H9 (cell line): ENCODE data around the gene ATXN7. TPM values are rescaled to one million over a fixed set of nuclear protein-coding genes. Genes with fewer than 3 reads are reported as not detected.

Source experiments
- DNase-seq: peaks from one replicate; pipeline ENCODE4 v3.0.0-alpha.2; 2017
- H2AFZ ChIP-seq: one replicate; pipeline ENCODE4 v1.6.1; 2013; ENCODE audit warnings: mild to moderate bottlenecking, low read length, control low read depth, moderate library complexity
- H2AK5ac ChIP-seq: 2 replicates; pipeline ENCODE4 v1.6.1; 2013; ENCODE audit warnings: low read length, control low read depth, mixed read lengths; ENCODE audit not compliant: insufficient read length
- H2BK120ac ChIP-seq: one replicate; pipeline ENCODE4 v1.6.1; 2013; ENCODE audit warnings: low read depth, mild to moderate bottlenecking, low read length, control low read depth, inconsistent platforms; ENCODE audit not compliant: poor library complexity, severe bottlenecking
- H2BK12ac ChIP-seq: 2 replicates; pipeline ENCODE4 v1.6.1; 2013; ENCODE audit warnings: low read length, control low read depth, mixed read lengths, low read depth; ENCODE audit not compliant: insufficient read length
- H2BK15ac ChIP-seq: 2 replicates; pipeline ENCODE4 v1.6.1; 2013; ENCODE audit warnings: low read depth, low read length, control low read depth
- H2BK20ac ChIP-seq: one replicate; pipeline ENCODE4 v1.6.1; 2013; ENCODE audit warnings: low read depth, mild to moderate bottlenecking, low read length, control low read depth, inconsistent platforms; ENCODE audit not compliant: poor library complexity, severe bottlenecking
- H2BK5ac ChIP-seq: 2 replicates; pipeline ENCODE4 v1.6.1; 2013; ENCODE audit warnings: low read length, control low read depth, mixed read lengths; ENCODE audit not compliant: insufficient read length
- H3K14ac ChIP-seq: 2 replicates; pipeline ENCODE4 v1.6.1; 2013; ENCODE audit warnings: low read length, control low read depth; ENCODE audit not compliant: insufficient read depth
- H3K18ac ChIP-seq: 2 replicates; pipeline ENCODE4 v1.6.1; 2013; ENCODE audit warnings: low read depth, mild to moderate bottlenecking, mixed read lengths, low read length, control low read depth; ENCODE audit not compliant: insufficient read length
- H3K23ac ChIP-seq: 2 replicates; pipeline ENCODE4 v1.6.1; 2013; ENCODE audit warnings: low read length, control low read depth, mixed read lengths, low read depth; ENCODE audit not compliant: insufficient read length
- H3K23me2 ChIP-seq: 2 replicates; pipeline ENCODE4 v1.6.1; 2013; ENCODE audit warnings: low read depth, mild to moderate bottlenecking, mixed read lengths, low read length, control low read depth; ENCODE audit not compliant: insufficient read length, poor library complexity, severe bottlenecking
- H3K27ac ChIP-seq: 2 replicates; pipeline ENCODE4 v1.5.1; 2013; ENCODE audit warnings: low read length, control low read depth, mixed read lengths, low read depth; ENCODE audit not compliant: insufficient read length
- H3K27me3 ChIP-seq: 2 replicates; pipeline ENCODE4 v1.6.1; 2013; ENCODE audit warnings: low read length, control low read depth, inconsistent platforms; ENCODE audit not compliant: insufficient read depth
- H3K4ac ChIP-seq: 2 replicates; pipeline ENCODE4 v1.6.1; 2013; ENCODE audit warnings: low read depth, mild to moderate bottlenecking, control low read depth, inconsistent platforms, low read length, moderate library complexity
- H3K4me1 ChIP-seq: 2 replicates; pipeline ENCODE4 v1.6.1; 2013; ENCODE audit warnings: low read length, control low read depth, inconsistent platforms; ENCODE audit not compliant: insufficient read depth
- H3K4me2 ChIP-seq: 2 replicates; pipeline ENCODE4 v1.6.1; 2013; ENCODE audit warnings: low read length, control low read depth, mixed read lengths; ENCODE audit not compliant: insufficient read length, insufficient read depth
- H3K56ac ChIP-seq: 2 replicates; pipeline ENCODE4 v1.6.1; 2013; ENCODE audit warnings: low read depth, mild to moderate bottlenecking, mixed read lengths, low read length, control low read depth; ENCODE audit not compliant: insufficient read length
- H3K79me1 ChIP-seq: 2 replicates; pipeline ENCODE4 v1.6.1; 2013; ENCODE audit warnings: low read depth, mild to moderate bottlenecking, moderate library complexity, low read length, control low read depth, inconsistent platforms; ENCODE audit not compliant: insufficient read depth, poor library complexity, severe bottlenecking
- H3K79me2 ChIP-seq: 2 replicates; pipeline ENCODE4 v1.6.1; 2013; ENCODE audit warnings: low read length, control low read depth, inconsistent platforms; ENCODE audit not compliant: insufficient read depth
- H3K9ac ChIP-seq: 2 replicates; pipeline ENCODE4 v1.6.1; 2013; ENCODE audit warnings: low read length, control low read depth, mixed read lengths; ENCODE audit not compliant: insufficient read length; ENCODE audit errors: extremely low read depth
- H3K9me3 ChIP-seq: one replicate; pipeline ENCODE4 v1.6.1; 2013; ENCODE audit warnings: low read depth, low read length, inconsistent platforms; ENCODE audit not compliant: control insufficient read depth
- H3T11ph ChIP-seq: one replicate; pipeline ENCODE4 v1.6.1; 2013; ENCODE audit warnings: mild to moderate bottlenecking, low read length, control low read depth, inconsistent platforms
- H4K20me1 ChIP-seq: one replicate; pipeline ENCODE4 v1.6.1; 2013; ENCODE audit not compliant: control insufficient read depth, insufficient read length, insufficient read depth
- H4K5ac ChIP-seq: 2 replicates; pipeline ENCODE4 v1.6.1; 2013; ENCODE audit warnings: low read depth, mild to moderate bottlenecking, mixed read lengths, low read length, control low read depth; ENCODE audit not compliant: insufficient read length
- H4K8ac ChIP-seq: replicated peaks from 2 replicates; pipeline ENCODE4 v1.6.1; 2013; ENCODE audit warnings: low read length, control low read depth, mixed read lengths, low read depth; ENCODE audit not compliant: insufficient read length
- H4K91ac ChIP-seq: 2 replicates; pipeline ENCODE4 v1.6.1; 2013; ENCODE audit warnings: low read depth, mild to moderate bottlenecking, moderate library complexity, mixed read lengths, low read length, control low read depth; ENCODE audit not compliant: insufficient read length
- H3K27ac Mint-ChIP-seq, 3 experiments: 2 replicates in 2 of 3; 3 replicates in 1 of 3; pipeline ENCODE4 v1.8.0; 2020 to 2021; ENCODE audit warnings: mixed read lengths in 3 of 3, mild to moderate bottlenecking in 1 of 3, moderate library complexity in 1 of 3
- H3K27me3 Mint-ChIP-seq: 2 replicates; pipeline ENCODE4 v1.8.0; 2021; ENCODE audit warnings: low read depth, mild to moderate bottlenecking, moderate library complexity, mixed read lengths
- H3K36me3 Mint-ChIP-seq, 3 experiments: 2 replicates in 2 of 3; 3 replicates in 1 of 3; pipeline ENCODE4 v1.8.0; 2020 to 2021; ENCODE audit warnings: low read depth in 3 of 3, mixed read lengths in 3 of 3; ENCODE audit not compliant: insufficient read depth in 1 of 3
- H3K4me1 Mint-ChIP-seq, 2 experiments: 2 replicates each; pipeline ENCODE4 v1.8.0; 2020; ENCODE audit warnings: mixed read lengths in 2 of 2
- H3K4me3 Mint-ChIP-seq, 2 experiments: 2 replicates in 1 of 2; 3 replicates in 1 of 2; pipeline ENCODE4 v1.8.0; 2020 to 2021; ENCODE audit warnings: mild to moderate bottlenecking in 2 of 2, mixed read lengths in 2 of 2, moderate library complexity in 1 of 2
- H3K9me3 Mint-ChIP-seq, 2 experiments: 2 replicates in 1 of 2; 3 replicates in 1 of 2; pipeline ENCODE4 v1.8.0; 2020; ENCODE audit warnings: mild to moderate bottlenecking in 2 of 2, mixed read lengths in 2 of 2, moderate library complexity in 1 of 2
- CTCF ChIP-seq: fragments of 200-600 bp; sonication (generic); conservative IDR thresholded peaks from 3 replicates; pipeline ENCODE4 v1.8.0; 2021; ENCODE audit warnings: antibody characterized with exemption, mild to moderate bottlenecking
- WGBS: extraction: QIAGEN DNeasy Blood & Tissue Kit; methylation state at CpG from one replicate; pipeline ENCODE4 v1.1.7; 2013; ENCODE audit warnings: missing lambda C conversion rate, low lambda C conversion rate, mixed read lengths; ENCODE audit not compliant: insufficient read length; ENCODE audit errors: extremely low coverage; 5-methylcytosine and 5-hydroxymethylcytosine counted together
- total RNA-seq: library from RNA; stranded (reverse); gene quantifications from 2 replicates; pipeline ENCODE4 v1.2.1, GENCODE V29; 2021

Gene ATXN7
- total RNA-seq, 1 experiment from 2014 or later = 21.5 TPM

GRCh38 chr3:63860776-63861175, 2.9 kb upstream of the ATXN7 start:
- Histone ChIP-seq H3K23me2 (peaks cover 16% of the 10 kb centered on the region), H3K23ac (no peak overlapping the region), H3K79me1 (no peaks in the 10 kb centered on the region), H2AFZ (no peak overlapping the region), H2BK120ac (no peak overlapping the region), H4K5ac (no peak overlapping the region), H3K56ac (no peak overlapping the region), H2BK5ac (no peak overlapping the region), H3K18ac (no peak overlapping the region), H3K27me3 (no peaks in the 10 kb centered on the region), H2BK12ac (no peak overlapping the region), H3K14ac (no peak overlapping the region), H3T11ph (no peak overlapping the region), H3K79me2 (no peaks in the 10 kb centered on the region; the same call in 1 of the 2 replicates), H2AK5ac (no peak overlapping the region), H4K20me1 (no peaks in the 10 kb centered on the region), H3K9ac (no peak overlapping the region), H3K27ac (no peak overlapping the region), H2BK20ac (no peak overlapping the region), H3K4me1 (0 out of 2 replicates have a peak, but pooled peaks cover 2% of the 10 kb centered on the region), H2BK15ac (no peak overlapping the region), H3K4ac (no peak overlapping the region), H4K8ac (no peak overlapping the region), H3K4me2 (no peak overlapping the region), H4K91ac (no peak overlapping the region), H3K9me3 (no peaks in the 10 kb centered on the region)
- Mint-ChIP-seq H3K9me3 (no peaks in the 10 kb centered on the region), H3K27me3 (peaks cover 1% of the 10 kb centered on the region; the same call in 1 of the 2 replicates), H3K4me3 (no peak overlapping the region; a peak in 1 of 5 replicates), H3K4me1 (peaks cover 71% of the 10 kb centered on the region in 2 experiments), H3K27ac (no peak overlapping the region; a peak in 1 of 7 replicates), H3K36me3 (peaks cover 0 to 3% (median 2%) of the 10 kb centered on the region in 3 experiments; a peak in 4 of 7 replicates)
- WGBS = no CpG with 5 or more reads among the region's 3 CpGs
- no peak for DNase-seq
- no peak for TF ChIP-seq CTCF
